Panc1 (cell line): ENCODE data around the gene SOX11. TPM values are rescaled to one million over a fixed set of nuclear protein-coding genes. Genes with fewer than 3 reads are reported as not detected.

Experiments used
- ATAC-seq: fragments of 200-7000 bp; cut with Tn5 transposase; 2 replicates; pipeline ENCODE4 v1.9.1; 2020; ENCODE audit warnings: mild to moderate bottlenecking, moderate library complexity
- BruUV-seq: library from RNA; stranded (reverse); fragments of 400-500 nt; replicated peaks from 2 replicates; lab custom pipeline; 2021; lab: Mats Ljungman, UMichigan
- CTCF ChIA-PET: fragments of 300-600 bp; sonication (Branson Sonifier 250); formaldehyde crosslinking; loops from one replicate; lab custom pipeline; 2022; ENCODE audit warnings: antibody characterized with exemption; lab: Charles Lee
- POLR2A ChIA-PET: fragments of 300-600 bp; sonication (Branson Sonifier 250); formaldehyde crosslinking; loops from one replicate; lab custom pipeline; 2022; ENCODE audit warnings: antibody characterized with exemption; lab: Charles Lee
- DNase-seq: peaks from one replicate; pipeline ENCODE4 v3.0.0-alpha.2; 2010; ENCODE audit warnings: low read depth, low spot score
- H3K27ac ChIP-seq: 2 replicates; pipeline ENCODE4 v1.5.1; 2011; ENCODE audit warnings: mild to moderate bottlenecking, low read length, inconsistent platforms
- H3K27me3 ChIP-seq: fragments of 200-500 bp; sonication (Bioruptor generic); 2 replicates; pipeline ENCODE4 v1.6.0; 2014; ENCODE audit warnings: low read length, inconsistent platforms; ENCODE audit not compliant: control insufficient read depth, insufficient read depth
- H3K36me3 ChIP-seq: fragments of 200-500 bp; sonication (Bioruptor generic); 2 replicates; pipeline ENCODE4 v1.5.1; 2014; ENCODE audit warnings: inconsistent platforms, mild to moderate bottlenecking, low read length, moderate library complexity; ENCODE audit not compliant: control insufficient read depth, insufficient read depth
- H3K4me1 ChIP-seq: 2 replicates; pipeline ENCODE4 v1.5.1; 2011; ENCODE audit warnings: inconsistent platforms, mild to moderate bottlenecking, low read length, moderate library complexity; ENCODE audit not compliant: control insufficient read depth, insufficient read depth
- H3K4me3 ChIP-seq, 2 experiments: 2 replicates each; pipeline ENCODE4 v1.5.1; 2011 to 2012; ENCODE audit warnings: low read depth in 2 of 2, low read length in 2 of 2, mild to moderate bottlenecking in 2 of 2, inconsistent platforms in 1 of 2, moderate library complexity in 1 of 2
- H3K9me3 ChIP-seq: fragments of 200-500 bp; sonication (Bioruptor generic); 2 replicates; pipeline ENCODE4 v1.5.1; 2014; ENCODE audit warnings: low read depth, mild to moderate bottlenecking, inconsistent platforms, low read length, moderate library complexity; ENCODE audit not compliant: control insufficient read depth, insufficient read depth
- CTCF ChIP-seq: fragments of 450-650 bp; IDR thresholded peaks from 2 replicates; pipeline ENCODE4 v1.5.1; 2017; ENCODE audit warnings: mild to moderate bottlenecking
- POLR2AphosphoS5 ChIP-seq: IDR thresholded peaks from 2 replicates; pipeline ENCODE4 v1.6.1; 2012; ENCODE audit warnings: mild to moderate bottlenecking, low read depth, low read length, moderate library complexity
- REST ChIP-seq, 2 experiments: IDR thresholded peaks; 2 replicates each; pipeline ENCODE4 v1.6.1; 2011 to 2012; ENCODE audit warnings: low read depth in 2 of 2, control low read depth in 1 of 2, low read length in 1 of 2, mild to moderate bottlenecking in 1 of 2, moderate library complexity in 1 of 2; ENCODE audit not compliant: insufficient read depth in 1 of 2
- SIN3A ChIP-seq: IDR thresholded peaks from 2 replicates; pipeline ENCODE4 v1.6.1; 2012; ENCODE audit warnings: low read depth, mild to moderate bottlenecking, low read length, moderate library complexity, borderline replicate concordance; ENCODE audit not compliant: insufficient read depth
- TCF7L2 ChIP-seq: IDR thresholded peaks from 2 replicates; pipeline ENCODE4 v1.6.1; 2011; ENCODE audit warnings: mild to moderate bottlenecking, low read depth, low read length, inconsistent platforms
- in situ Hi-C: cut with HindIII; loops from 2 replicates; pipeline ENCODE4 v1.10.0; 2016; ENCODE audit warnings: low sequenced_read_pairs, low pct_unique_long_range_greater_than_20kb
- intact Hi-C: fragments of 100-400 bp; cut with micrococcal nuclease; formaldehyde crosslinking; loops from one replicate; pipeline ENCODE4 v1.10.0; 2022; ENCODE audit not compliant: unreplicated experiment
- total RNA-seq: library from RNA; stranded (reverse); gene quantifications from one replicate; pipeline ENCODE4 v1.2.1, GENCODE V29; 2021; ENCODE audit not compliant: unreplicated experiment

SOX11 gene
- total RNA-seq, 1 experiment from 2014 or later: not detected

GRCh38 chr2:5735521-5735861 lies 43.3 kb downstream of the SOX11 start:
- TF ChIP-seq CTCF: peak; percentile 33; the same call in 1 of the 2 replicates
- TF ChIP-seq POLR2AphosphoS5: no peak
- no peak for TF ChIP-seq REST (IDR thresholded peaks at IDR 0.05; ENCODE audit: insufficient read depth in 1 of 2, low read depth in 2 of 2, low read length in 1 of 2)
- ChIA-PET CTCF (no interaction called here), POLR2A (no interaction called here)
- ATAC-seq (no peak), DNase-seq (no peak)
- H3K27ac ChIP-seq: no peak overlapping the region
- no peaks in the 10 kb centered on the region for H3K9me3 ChIP-seq
- H3K4me3 ChIP-seq: no peak overlapping the region
- H3K4me1 ChIP-seq: no peaks in the 10 kb centered on the region
- H3K36me3 ChIP-seq: no peaks in the 10 kb centered on the region
- in situ Hi-C loops (no loop called here), intact Hi-C loops (no loop called here)
- H3K27me3 ChIP-seq: no peaks in the 10 kb centered on the region
- no TSS peak for BruUV-seq

GRCh38 chr2:5736050-5736449 lies 43.9 kb downstream of the SOX11 start:
- no peak for ATAC-seq
- intact Hi-C loops (no loop called here), in situ Hi-C loops (no loop called here)
- no peaks in the 10 kb centered on the region for H3K4me1 ChIP-seq
- H3K36me3 ChIP-seq: no peaks in the 10 kb centered on the region
- H3K27ac ChIP-seq: no peak overlapping the region
- BruUV-seq: no TSS peak
- TF ChIP-seq POLR2AphosphoS5 (no peak), CTCF (no peak), TCF7L2 (no peak), SIN3A (no peak), REST (IDR thresholded peaks at IDR 0.05; ENCODE audit: insufficient read depth in 1 of 2, low read depth in 2 of 2, low read length in 1 of 2) (no peak)
- H3K27me3 ChIP-seq: no peaks in the 10 kb centered on the region
- DNase-seq: no peak
- POLR2A ChIA-PET: no interaction called here
- H3K4me3 ChIP-seq: no peak overlapping the region
- H3K9me3 ChIP-seq: no peaks in the 10 kb centered on the region
- CTCF ChIA-PET: no interaction called here
